Islet precursor cell (in vitro differentiated cells): ENCODE data around the gene RPTOR.

ENCODE experiments used
- DNase-seq: peaks from one replicate; pipeline ENCODE4 v3.0.0-alpha.2; 2018

The RPTOR gene

DNA sequence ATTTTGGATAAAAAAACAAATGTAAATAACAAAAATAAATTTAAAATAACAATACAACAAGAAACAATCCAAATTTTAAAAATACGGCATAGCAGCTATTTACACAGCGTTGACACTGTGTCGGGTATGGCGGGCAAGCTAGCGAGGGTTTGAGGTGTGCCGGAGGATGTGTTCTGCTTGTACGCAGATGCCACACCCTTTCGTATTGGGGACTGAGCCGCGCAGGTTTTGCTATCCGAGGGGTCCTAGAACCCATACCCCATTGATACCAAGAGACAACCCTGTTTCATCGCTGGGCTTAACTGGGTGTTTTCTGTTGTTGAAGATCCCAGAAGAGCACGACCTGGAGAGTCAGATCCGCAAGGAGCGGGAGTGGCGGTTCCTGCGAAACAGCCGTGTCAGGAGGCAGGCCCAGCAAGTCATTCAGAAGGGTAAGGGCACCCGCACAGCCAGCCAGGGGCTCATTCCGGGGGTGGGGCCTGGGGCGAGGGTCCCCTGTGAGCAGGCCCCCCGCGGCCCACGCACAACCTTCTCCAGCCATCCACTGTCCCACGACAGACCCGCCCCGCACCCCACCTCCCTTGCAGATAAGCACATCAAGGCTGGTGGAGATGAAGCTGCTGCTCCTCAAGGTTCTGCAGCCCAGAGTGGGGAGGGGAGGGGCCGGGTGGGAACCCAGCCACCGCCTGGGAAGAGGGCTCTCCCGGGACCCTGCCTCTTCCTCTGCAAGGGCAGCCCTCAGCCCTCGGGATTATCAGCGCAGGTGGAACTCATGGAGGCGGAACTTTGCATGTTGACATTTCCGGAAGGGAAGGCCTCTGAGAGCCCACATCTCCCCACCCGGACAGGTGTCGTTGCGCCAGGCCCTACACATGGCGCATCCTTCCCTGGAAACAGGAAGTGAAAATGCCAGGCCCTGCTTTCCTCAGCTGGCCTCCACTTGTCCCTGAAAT lies 395.8 kb downstream of the RPTOR start:
- no peak for DNase-seq

DNA sequence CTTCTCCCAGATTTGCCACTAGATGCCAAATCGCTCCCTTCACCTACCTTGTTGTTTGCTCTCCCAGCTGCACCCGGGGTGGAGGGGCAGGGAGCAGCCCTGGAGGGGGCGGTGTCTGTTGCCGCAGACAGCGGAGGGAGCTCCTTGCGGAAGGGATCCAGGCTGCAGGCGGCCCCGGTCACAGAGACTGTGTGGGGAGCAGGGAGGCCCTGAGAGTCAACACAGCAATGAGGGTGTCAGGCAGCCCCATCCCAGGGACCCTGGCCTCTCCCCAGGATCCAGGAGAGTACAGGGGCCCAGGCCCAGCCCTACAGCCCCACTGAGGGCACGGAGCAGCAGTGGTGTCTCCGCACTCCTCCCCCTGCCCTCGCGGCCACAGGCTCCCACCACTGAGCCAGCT lies 396.5 kb downstream of the RPTOR start:
- DNase-seq: no peak

DNA sequence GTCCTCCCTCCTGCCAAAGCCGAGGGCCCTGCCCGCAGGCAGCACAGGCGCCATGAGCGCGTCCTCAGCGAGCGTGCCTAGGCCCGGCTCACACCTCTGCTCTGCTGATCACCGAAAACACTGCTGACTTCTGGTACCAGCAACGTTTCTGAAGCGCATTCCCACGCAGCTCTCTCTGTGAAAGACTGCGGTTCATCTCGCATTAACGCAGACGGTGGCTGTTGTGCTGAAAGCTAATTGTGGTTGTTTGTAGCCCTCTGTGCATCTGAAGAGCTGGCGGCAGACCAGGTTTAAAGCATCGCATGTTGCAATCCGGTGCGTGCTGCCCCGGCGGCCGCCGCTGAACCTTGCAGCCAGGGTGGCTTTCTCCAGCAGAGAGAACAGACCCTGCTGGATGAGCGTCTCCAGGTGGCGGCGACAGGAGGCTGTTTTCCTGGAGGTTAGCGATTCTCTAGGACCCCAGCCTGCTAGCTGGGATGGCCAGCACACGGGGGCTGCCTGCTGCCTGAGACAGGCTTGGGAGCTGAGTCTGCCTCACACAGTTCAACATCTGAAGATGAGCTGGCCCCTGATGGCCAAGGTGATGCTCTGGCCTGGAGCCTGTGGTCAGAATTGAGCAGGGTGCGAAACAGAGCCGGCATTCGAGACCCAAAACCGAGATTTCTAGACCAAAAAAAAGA lies 397.2 kb downstream of the RPTOR start:
- no peak for DNase-seq

DNA sequence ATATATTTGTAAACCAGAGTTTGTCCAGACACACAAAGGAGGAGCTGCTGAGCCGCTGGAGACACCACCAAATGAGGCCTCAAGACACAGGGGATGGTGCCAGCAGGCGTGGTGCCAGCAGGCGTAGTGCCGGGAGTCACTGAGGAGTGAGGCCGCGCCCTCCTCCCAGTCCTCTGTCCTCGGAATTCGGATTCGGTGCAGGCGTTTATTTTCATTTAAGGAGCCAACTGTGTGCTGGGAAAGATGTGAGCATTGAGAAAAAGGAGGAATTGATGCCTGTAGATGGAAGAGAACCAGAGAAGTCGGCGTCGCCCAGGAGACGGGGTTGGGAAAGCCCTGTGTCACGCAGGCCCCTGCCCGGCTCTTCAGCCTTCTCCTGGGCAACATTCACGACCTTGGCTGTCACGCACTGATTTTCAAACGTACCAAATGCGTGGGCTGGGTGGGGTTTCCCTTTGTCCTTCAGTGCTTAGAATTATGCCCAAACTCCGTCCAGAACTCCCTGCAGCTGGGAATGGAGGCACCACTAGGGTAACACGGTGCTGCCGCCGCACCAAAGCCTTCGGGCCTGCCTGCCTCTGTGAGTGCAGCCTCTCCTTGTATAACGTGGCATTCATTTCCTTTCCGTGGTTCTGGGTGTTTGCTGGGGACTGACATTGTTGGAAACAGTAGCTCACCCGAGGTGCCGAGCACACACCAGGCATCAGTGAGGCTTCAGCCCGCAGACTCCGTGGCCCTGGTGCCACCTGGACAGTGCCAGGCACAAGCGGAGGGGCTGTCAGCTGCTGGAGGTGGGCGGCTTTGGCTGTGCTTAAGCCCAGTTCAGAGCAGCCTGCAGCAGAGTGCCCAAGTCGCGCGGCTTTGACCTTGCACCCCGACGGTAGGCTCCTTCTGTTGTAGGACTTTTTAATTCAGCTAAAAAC lies 398.0 kb downstream of the RPTOR start:
- no peak for DNase-seq

GRCh38 chr17:80943346-80944145 lies 398.9 kb downstream of the RPTOR start:
- no peak for DNase-seq

DNA sequence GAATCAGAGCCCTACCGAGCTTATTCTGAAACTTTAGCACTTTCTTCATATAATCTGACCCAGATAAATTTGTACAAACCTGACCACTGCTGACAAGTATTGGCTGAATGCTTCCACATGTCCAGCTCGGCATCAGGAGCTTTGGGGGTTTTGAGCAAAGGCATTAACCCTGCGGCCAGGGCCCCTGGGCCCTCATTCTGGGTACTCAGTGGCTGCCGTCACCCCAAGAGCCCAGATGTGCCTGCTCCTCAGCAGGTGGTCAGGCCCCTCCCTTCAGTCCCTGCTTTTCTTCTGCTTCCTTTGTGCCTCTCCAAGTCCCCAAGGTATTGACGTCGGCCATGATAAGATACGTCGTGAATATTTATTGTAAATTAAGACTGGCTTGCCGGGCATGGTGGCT lies 399.7 kb downstream of the RPTOR start:
- no peak for DNase-seq

- no peak for DNase-seq
Observed at GRCh38 chr17:80945736-80946135, 401.1 kb downstream of the RPTOR start.

DNA sequence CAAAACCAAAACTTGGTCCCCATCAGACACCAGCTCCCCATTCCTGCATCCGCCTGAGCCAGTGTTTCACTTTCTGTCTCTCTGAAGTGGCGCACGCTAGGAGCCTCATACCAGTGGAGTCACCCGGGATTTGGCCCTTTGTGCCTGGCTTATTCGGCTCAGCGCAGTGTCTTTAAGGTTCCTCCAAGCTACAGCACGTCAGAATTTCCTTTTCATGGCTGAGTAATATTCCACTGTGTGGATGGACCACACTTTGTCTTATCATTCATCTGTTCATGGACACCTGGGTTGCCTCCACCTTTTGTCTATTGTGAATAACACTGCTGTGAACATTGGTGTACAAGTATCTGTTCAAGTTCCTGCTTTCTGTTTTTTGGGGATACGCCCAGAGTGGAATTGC lies 401.8 kb downstream of the RPTOR start:
- no peak for DNase-seq

GRCh38 chr17:80947200-80947940 lies 402.7 kb downstream of the RPTOR start:
- no peak for DNase-seq

- no peak for DNase-seq
Observed at GRCh38 chr17:80948019-80948975, 403.7 kb downstream of the RPTOR start.

GRCh38 chr17:80948976-80949450 lies 404.4 kb downstream of the RPTOR start:
- no peak for DNase-seq

GRCh38 chr17:80949451-80950421 lies 405.1 kb downstream of the RPTOR start:
- no peak for DNase-seq

DNA sequence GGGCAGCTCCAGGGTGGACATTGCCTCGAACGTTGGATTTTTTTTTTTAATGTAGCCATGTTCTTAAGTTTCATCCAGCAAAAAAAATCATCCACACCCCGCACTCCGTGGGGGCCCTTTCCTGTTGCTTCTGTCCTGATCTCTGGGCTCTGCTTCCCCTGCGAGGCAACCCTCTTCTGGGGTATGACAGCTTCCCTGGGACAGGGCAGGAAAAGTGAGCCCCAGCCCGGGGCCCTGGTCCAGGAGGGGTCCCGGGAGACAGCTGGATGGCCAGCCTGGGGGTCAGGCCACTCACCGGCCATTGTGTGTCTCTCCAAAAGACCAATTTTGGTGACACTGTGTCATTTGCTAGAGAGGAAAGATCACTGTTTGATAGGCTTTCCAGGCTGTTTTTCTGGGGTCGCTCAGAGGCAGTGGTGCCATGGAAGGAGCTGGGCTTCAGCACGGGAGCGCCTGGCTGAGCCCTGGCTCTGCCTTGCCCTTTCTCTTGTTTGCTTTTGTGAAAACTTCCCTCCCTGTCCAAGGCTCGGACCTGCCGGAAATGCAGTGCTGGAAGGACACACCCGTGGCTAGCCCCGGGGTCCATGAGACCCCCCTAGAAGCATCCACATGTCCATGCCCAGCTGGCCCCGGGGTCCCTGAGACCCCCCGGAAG lies 406.0 kb downstream of the RPTOR start:
- no peak for DNase-seq

DNA sequence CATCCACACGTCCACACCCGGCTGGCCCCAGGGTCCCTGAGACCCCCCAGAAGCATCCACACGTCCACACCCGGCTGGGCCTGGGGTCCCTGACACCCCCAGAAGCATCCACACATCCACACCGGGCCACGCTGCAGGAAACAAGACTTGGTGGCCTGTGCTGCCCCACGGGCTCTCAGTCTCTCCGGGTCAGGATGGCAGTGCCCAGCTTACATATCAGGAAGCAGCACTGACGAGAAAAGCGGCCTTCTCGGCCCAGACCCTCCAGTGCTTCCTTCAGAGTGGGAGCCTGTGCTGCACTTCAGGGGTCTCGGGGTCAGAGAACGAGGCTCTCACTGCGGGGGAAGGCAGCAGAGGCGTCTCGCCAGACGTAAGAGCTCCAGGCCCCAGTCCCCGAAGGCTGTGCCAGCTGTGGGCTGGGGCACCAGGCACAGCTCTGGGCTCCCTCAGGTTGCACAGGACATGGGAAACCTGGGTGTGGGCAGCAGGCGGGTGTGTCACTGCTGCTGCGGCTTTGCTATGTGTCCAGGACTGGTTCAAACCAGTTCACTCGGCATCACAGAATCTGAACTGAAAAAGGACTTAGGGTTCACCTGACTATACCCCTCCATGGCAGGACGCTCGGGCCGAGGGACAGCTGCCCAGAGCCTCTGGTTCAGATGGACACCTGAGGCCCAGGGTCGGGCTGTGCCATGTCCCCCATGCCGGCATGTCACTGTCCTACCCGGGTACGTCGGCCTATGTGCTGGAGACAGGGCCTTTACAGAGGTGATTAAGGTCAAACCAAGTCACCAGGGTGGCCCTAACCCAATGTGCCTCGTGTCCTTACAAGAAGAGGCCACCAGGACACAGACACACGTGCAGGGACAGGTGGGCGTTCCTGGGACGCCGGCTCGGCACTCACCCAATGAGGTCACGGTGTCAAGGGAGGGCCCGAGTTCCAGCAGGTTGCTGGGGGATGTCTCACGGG lies 406.8 kb downstream of the RPTOR start:
- DNase-seq: no peak

DNA sequence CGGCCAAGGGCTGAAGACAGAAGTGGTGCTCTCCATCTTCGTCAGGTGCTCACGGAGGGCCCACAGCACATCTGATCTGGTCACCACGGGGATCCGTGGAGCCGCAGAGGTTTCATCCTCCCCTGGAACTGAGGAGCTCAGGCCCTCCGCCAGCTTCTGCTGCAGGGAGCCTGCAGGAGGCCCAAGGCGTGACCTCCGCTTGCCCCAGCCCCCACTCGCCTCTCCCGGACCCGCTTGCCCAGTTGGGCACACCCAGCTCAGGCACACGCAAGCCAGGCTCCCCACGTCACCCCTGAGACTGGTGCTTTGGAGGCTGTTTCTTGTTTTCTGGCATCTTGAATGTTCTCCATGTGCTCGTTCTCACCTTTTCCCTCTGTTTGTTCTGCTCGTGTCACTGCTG lies 407.7 kb downstream of the RPTOR start:
- DNase-seq: no peak

DNA sequence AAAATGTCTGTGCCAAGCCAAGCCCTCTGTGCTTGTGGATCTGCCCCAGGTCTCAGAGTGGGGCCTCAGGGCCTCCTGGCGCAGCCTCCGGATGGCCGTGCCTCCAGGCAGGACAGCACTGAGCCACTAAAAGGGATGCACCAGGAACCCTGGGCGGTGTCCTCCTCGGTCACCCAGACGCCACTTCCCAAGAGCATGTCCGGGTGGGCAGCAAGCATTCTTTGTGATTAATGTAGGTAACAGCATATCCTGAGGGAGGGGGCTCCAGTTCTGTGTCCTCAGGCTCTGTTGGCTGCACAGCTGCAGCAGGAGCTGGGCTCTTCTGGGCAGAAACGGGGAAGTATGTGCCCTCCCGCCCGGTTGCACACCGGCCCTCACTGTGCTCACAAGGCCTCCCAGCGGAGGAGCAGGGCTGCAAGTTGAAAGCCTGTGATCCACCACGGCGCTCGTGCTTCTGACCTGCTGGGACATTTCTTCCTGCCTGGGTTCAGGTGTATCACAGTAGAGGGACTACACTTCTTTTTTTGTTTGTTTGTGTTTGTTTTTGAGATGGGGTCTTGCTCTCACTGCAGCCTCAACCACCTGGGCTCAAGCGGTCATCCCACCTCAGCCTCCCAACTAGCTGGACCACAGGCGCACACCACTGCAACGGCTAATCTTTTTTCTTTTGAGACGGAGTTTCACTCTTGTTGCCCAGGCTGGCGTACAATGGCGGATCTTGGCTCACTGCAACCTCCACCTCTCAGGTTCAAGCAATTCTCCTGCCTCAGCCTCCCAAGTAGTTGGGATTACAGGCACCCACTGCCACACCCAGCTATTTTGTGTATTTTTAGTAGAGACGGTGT lies 409.1 kb downstream of the RPTOR start:
- no peak for DNase-seq
